Muscle of leg (tissue), 11 donors: Measurements from ENCODE around the gene USP53. TPM values are rescaled to one million over a fixed set of nuclear protein-coding genes. Genes with fewer than 3 reads are reported as not detected.

Experiments used
- DNase-seq: peaks from one replicate; pipeline ENCODE4 v3.0.0; 2013
- H3K27ac ChIP-seq: one replicate; pipeline ENCODE4 v1.5.1; 2013; ENCODE audit warnings: mild to moderate bottlenecking, low read length, control low read depth
- H3K27me3 ChIP-seq: one replicate; pipeline ENCODE4 v1.6.1; 2013; ENCODE audit warnings: low read length; ENCODE audit not compliant: control insufficient read depth, insufficient read depth
- H3K36me3 ChIP-seq: one replicate; pipeline ENCODE4 v1.6.1; 2013; ENCODE audit warnings: low read length; ENCODE audit not compliant: control insufficient read depth, insufficient read depth
- H3K4me1 ChIP-seq: one replicate; pipeline ENCODE4 v1.6.1; 2013; ENCODE audit warnings: low read length; ENCODE audit not compliant: control insufficient read depth, insufficient read depth
- H3K4me3 ChIP-seq: one replicate; pipeline ENCODE4 v1.5.1; 2013; ENCODE audit warnings: low read length, control low read depth
- H3K9me3 ChIP-seq: replicated peaks from 2 replicates; pipeline ENCODE4 v1.6.1; 2013; ENCODE audit warnings: low read depth, low read length; ENCODE audit not compliant: control insufficient read depth
- WGBS: methylation state at CpG from one replicate; pipeline ENCODE4 v1.1.5; 2013; ENCODE audit warnings: missing lambda C conversion rate; ENCODE audit not compliant: insufficient coverage; 5-methylcytosine and 5-hydroxymethylcytosine counted together
- polyA plus RNA-seq, 8 donors: library from polyadenylated mRNA; unstranded; fragments of 120-200 nt; gene quantifications; one replicate each; pipeline versions ENCODE4 v1.2.1 to v1.2.3, GENCODE V29; 2013; ENCODE audit warnings: inconsistent platforms in 1 of 8, low replicate concordance in 1 of 8; ENCODE audit not compliant: insufficient read length in 8 of 8, insufficient read depth in 1 of 8
- total RNA-seq: library from RNA; stranded (reverse); fragments of 120-200 nt; gene quantifications from one replicate; pipeline ENCODE4 v1.2.4, GENCODE V29; 2013

USP53 gene
- total and polyA plus RNA-seq, 9 donors, result 5.3 to 13.4 (median 7.4) TPM

GRCh38 chr4:119221412-119221811, 8.9 kb downstream of the USP53 start:
- Histone ChIP-seq H3K4me1 (no peaks in the 10 kb centered on the region), H3K27ac (no peak overlapping the region), H3K4me3 (no peak overlapping the region), H3K9me3 (no peaks in the 10 kb centered on the region), H3K27me3 (no peaks in the 10 kb centered on the region), H3K36me3 (no peaks in the 10 kb centered on the region)
- DNase-seq, result no peak
- 78% methylated on average over 2 of the region's 4 CpGs for WGBS

GRCh38 chr4:119227690-119228089, 15.2 kb downstream of the USP53 start:
- H3K27me3 ChIP-seq, result no peaks in the 10 kb centered on the region
- no peaks in the 10 kb centered on the region for H3K9me3 ChIP-seq
- H3K4me1 ChIP-seq, result no peaks in the 10 kb centered on the region
- DNase-seq, result no peak
- H3K27ac ChIP-seq, result no peak overlapping the region
- H3K4me3 ChIP-seq, result no peak overlapping the region
- H3K36me3 ChIP-seq, result no peaks in the 10 kb centered on the region

- no peaks in the 10 kb centered on the region for H3K4me1 ChIP-seq
- no peaks in the 10 kb centered on the region for H3K27me3 ChIP-seq
- DNase-seq, result no peak
- no peak overlapping the region for H3K27ac ChIP-seq
- H3K4me3 ChIP-seq, result no peak overlapping the region
- no CpG with 5 or more reads among the region's 3 CpGs for WGBS
- no peaks in the 10 kb centered on the region for H3K9me3 ChIP-seq
- H3K36me3 ChIP-seq, result no peaks in the 10 kb centered on the region
These were observed 15.9 kb downstream of the USP53 start for GRCh38 chr4:119228406-119228805.

GRCh38 chr4:119229908-119230687, 17.6 kb downstream of the USP53 start:
- no CpG with 5 or more reads among the region's 4 CpGs for WGBS
- H3K4me1 ChIP-seq, result no peaks in the 10 kb centered on the region
- no peak for DNase-seq
- H3K27me3 ChIP-seq, result no peaks in the 10 kb centered on the region
- no peak overlapping the region for H3K27ac ChIP-seq
- no peak overlapping the region for H3K4me3 ChIP-seq
- H3K9me3 ChIP-seq, result no peaks in the 10 kb centered on the region
- no peaks in the 10 kb centered on the region for H3K36me3 ChIP-seq

- Histone ChIP-seq H3K36me3 (no peaks in the 10 kb centered on the region), H3K4me3 (no peak overlapping the region), H3K27me3 (no peaks in the 10 kb centered on the region), H3K27ac (no peak overlapping the region), H3K9me3 (no peaks in the 10 kb centered on the region), H3K4me1 (no peaks in the 10 kb centered on the region)
- no peak for DNase-seq
- WGBS, result 63% methylated on average over 1 of the region's 3 CpGs
These were observed 19.0 kb downstream of the USP53 start for GRCh38 chr4:119231491-119231890.

- Histone ChIP-seq H3K36me3 (no peaks in the 10 kb centered on the region), H3K4me3 (no peak overlapping the region)
- WGBS, result no CpG with 5 or more reads among the region's 1 CpG
These were observed 19.8 kb downstream of the USP53 start for GRCh38 chr4:119232286-119232685.

GRCh38 chr4:119233191-119233590, 20.7 kb downstream of the USP53 start:
- DNase-seq, result no peak
- Histone ChIP-seq H3K27me3 (no peaks in the 10 kb centered on the region), H3K27ac (no peak overlapping the region), H3K4me1 (no peaks in the 10 kb centered on the region), H3K4me3 (no peak overlapping the region), H3K36me3 (no peaks in the 10 kb centered on the region), H3K9me3 (no peaks in the 10 kb centered on the region)

More at GRCh38 chr4:119232286-119232685, 19.8 kb downstream of the USP53 start:
- H3K27ac ChIP-seq, result no peak overlapping the region
- H3K27me3 ChIP-seq, result no peaks in the 10 kb centered on the region
- no peaks in the 10 kb centered on the region for H3K9me3 ChIP-seq
- DNase-seq, result no peak
- no peaks in the 10 kb centered on the region for H3K4me1 ChIP-seq

GRCh38 chr4:119233750-119234149, 21.2 kb downstream of the USP53 start:
- Histone ChIP-seq H3K27ac (no peak overlapping the region), H3K4me3 (no peak overlapping the region), H3K4me1 (no peaks in the 10 kb centered on the region), H3K9me3 (no peaks in the 10 kb centered on the region), H3K27me3 (no peaks in the 10 kb centered on the region), H3K36me3 (no peaks in the 10 kb centered on the region)
- WGBS, result 47% methylated on average over 2 of the region's 3 CpGs
- no peak for DNase-seq

- Histone ChIP-seq H3K27me3 (no peaks in the 10 kb centered on the region), H3K4me3 (no peak overlapping the region), H3K27ac (no peak overlapping the region), H3K4me1 (no peaks in the 10 kb centered on the region), H3K9me3 (no peaks in the 10 kb centered on the region), H3K36me3 (no peaks in the 10 kb centered on the region)
- DNase-seq, result no peak
- WGBS, result 95% methylated on average over 5 of the region's 9 CpGs
These were observed 24.7 kb downstream of the USP53 start for GRCh38 chr4:119237201-119237600.

- H3K27ac ChIP-seq, result no peak overlapping the region
- DNase-seq, result no peak
- no CpG with 5 or more reads among the region's 2 CpGs for WGBS
- H3K9me3 ChIP-seq, result no peaks in the 10 kb centered on the region
- H3K4me3 ChIP-seq, result no peak overlapping the region
- H3K27me3 ChIP-seq, result no peaks in the 10 kb centered on the region
- H3K4me1 ChIP-seq, result no peaks in the 10 kb centered on the region
- H3K36me3 ChIP-seq, result no peaks in the 10 kb centered on the region
These were observed 25.1 kb downstream of the USP53 start for GRCh38 chr4:119237642-119238041.
